Muscle of arm (tissue), 12 donors: Measurements from ENCODE around the gene BYSL. TPM values are rescaled to one million over a fixed set of nuclear protein-coding genes. Genes with fewer than 3 reads are reported as not detected.
"Not testable (repeated sequence)": the region's sequence is repeated elsewhere in the genome, so short reads cannot be mapped to it uniquely, and the experiment has no call there.

Source experiments
- DNase-seq: peaks from one replicate; pipeline ENCODE4 v3.0.0-alpha.2; 2013
- polyA plus RNA-seq, 12 donors: library from polyadenylated mRNA; unstranded; fragments of 120-200 nt; gene quantifications; one replicate each; pipeline ENCODE4 v1.2.1, GENCODE V29; 2013; ENCODE audit not compliant: insufficient read length in 12 of 12

BYSL gene
- polyA plus RNA-seq, 12 donors = 21.7 to 35.4 (median 32.0) TPM; not detected in 2

- DNase-seq = peak; percentile 46
Measured at GRCh38 chr6:41940759-41941279, 19.5 kb downstream of the BYSL start.

- DNase-seq = peak; percentile 92
Measured at GRCh38 chr6:41941280-41942066, 20.2 kb downstream of the BYSL start, which contains the start of gene CCND3. Gene CCND3, minus strand, starts transcription at chr6:41941808. Its CDS starts 159 bp downstream, at chr6:41941649.

GRCh38 chr6:41942067-41942851, 21.0 kb downstream of the BYSL start:
- DNase-seq = no peak

- not testable (repeated sequence) for DNase-seq
Measured at GRCh38 chr6:41942882-41943281, 21.6 kb downstream of the BYSL start.

GRCh38 chr6:41943456-41943855, 22.2 kb downstream of the BYSL start:
- no peak for DNase-seq

- no peak for DNase-seq
Measured at GRCh38 chr6:41947581-41948220, 26.4 kb downstream of the BYSL start.

GRCh38 chr6:41954668-41955067, 33.4 kb downstream of the BYSL start:
- DNase-seq = no peak

- DNase-seq = no peak
Measured at GRCh38 chr6:41955412-41955811, 34.1 kb downstream of the BYSL start.

- no peak for DNase-seq
Measured at GRCh38 chr6:41957117-41957516, 35.8 kb downstream of the BYSL start.

GRCh38 chr6:41958022-41958856, 36.9 kb downstream of the BYSL start:
- no peak for DNase-seq

GRCh38 chr6:41960028-41960427, 38.7 kb downstream of the BYSL start:
- no peak for DNase-seq

GRCh38 chr6:41963371-41963770, 42.1 kb downstream of the BYSL start:
- no peak for DNase-seq

GRCh38 chr6:41964201-41964887, 43.0 kb downstream of the BYSL start:
- no peak for DNase-seq

- no peak for DNase-seq
Measured at GRCh38 chr6:41965429-41966213, 44.3 kb downstream of the BYSL start.

GRCh38 chr6:41966214-41966920, 45.1 kb downstream of the BYSL start:
- DNase-seq = no peak

GRCh38 chr6:41966961-41967311, 45.6 kb downstream of the BYSL start:
- no peak for DNase-seq

- no peak for DNase-seq
Measured at GRCh38 chr6:41967312-41968287, 46.3 kb downstream of the BYSL start.

- DNase-seq = no peak
Measured at GRCh38 chr6:41970436-41970846, 49.1 kb downstream of the BYSL start.
